8988T (cell line): ENCODE data around the gene ALDH7A1.
"Not testable (repeated sequence)": the region's sequence is repeated elsewhere in the genome, so short reads cannot be mapped to it uniquely, and the experiment has no call there.

Experiments used
- DNase-seq: peaks from one replicate; pipeline ENCODE4 v3.0.0; 2011

ALDH7A1 gene

DNA sequence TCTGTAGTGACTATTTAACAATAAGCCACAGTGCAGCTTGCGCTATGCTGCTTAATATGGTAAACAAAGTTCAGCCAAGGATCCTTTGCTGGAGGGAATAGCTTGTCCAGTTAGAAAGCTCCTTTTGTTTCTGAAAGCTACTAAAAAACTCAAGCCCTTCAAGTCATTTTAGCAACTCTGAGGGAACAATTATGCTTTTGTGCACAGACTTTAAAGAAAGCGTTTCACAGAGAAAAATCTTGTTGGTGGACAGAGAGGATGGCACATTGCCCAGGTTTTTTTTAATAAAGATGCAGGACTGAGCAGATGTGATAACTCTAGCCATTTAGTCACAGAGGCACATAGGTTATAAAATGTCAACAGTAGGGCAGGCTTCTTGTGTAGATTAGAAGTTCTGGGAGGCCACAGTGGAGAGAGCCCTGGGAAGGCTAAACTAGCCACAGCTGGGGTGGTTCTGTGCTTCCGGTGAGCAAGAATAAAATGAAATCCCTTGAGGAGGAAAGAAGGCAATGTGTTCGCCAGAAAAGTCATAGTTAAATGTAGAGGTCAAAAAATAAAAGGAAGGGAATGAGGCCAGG lies 63.4 kb downstream of the ALDH7A1 start:
- no peak for DNase-seq

DNA sequence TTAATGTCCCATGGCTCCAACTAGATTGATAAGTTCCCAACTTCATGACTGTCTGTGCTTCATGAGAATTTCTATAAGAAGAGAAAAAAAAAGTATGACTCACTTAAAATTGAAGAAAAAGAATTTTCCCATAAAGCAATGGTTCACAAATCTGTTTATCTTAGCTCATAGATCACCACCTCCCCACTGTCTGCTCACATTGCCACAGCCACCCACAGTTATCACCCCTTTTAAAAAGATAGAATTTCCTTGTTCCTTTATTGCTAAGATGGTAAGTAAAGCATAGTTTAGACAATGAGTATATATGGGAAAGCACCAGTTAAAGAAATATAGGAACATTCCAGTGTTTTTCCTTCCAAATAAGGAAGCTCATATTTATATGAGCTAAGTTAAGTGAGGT lies 67.1 kb downstream of the ALDH7A1 start:
- DNase-seq = no peak

DNA sequence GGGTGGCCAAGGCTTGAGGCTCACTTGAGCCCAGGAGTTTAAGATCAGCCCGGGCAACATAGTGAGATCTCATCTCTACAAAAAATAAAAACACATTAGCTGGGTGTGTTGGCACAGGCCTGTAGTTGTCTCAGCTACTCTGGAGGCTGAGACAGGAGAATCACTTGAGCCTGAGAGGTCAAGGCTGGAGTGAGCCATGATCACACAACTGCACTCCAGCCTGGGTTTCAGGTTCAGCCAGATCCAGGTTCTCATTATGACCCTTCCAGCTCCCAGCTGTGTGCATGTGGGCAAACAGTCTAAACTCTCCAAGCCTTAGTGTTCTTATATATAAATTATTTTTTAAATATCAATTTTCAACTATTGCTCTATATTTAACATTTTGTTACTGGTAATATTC lies 67.9 kb downstream of the ALDH7A1 start:
- DNase-seq = no peak

DNA sequence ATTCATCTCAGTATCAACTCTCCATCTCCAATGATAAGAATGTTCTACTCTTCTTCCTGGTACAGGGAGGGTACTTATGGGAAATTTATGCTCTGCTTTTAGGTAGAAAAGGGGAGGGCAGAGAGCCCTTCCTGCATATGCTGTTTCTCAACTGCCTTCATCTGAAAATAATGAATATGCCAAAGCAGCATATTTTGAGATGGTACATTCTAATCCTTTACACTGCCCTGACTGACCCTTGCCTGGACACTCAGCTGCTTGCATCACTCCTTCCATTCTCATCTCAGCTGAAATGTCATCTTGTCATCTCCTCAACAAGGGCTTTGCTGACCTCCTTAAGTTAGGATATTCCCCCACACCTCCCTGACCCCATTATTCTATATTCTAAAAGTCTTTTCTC lies 68.5 kb downstream of the ALDH7A1 start:
- no peak for DNase-seq

DNA sequence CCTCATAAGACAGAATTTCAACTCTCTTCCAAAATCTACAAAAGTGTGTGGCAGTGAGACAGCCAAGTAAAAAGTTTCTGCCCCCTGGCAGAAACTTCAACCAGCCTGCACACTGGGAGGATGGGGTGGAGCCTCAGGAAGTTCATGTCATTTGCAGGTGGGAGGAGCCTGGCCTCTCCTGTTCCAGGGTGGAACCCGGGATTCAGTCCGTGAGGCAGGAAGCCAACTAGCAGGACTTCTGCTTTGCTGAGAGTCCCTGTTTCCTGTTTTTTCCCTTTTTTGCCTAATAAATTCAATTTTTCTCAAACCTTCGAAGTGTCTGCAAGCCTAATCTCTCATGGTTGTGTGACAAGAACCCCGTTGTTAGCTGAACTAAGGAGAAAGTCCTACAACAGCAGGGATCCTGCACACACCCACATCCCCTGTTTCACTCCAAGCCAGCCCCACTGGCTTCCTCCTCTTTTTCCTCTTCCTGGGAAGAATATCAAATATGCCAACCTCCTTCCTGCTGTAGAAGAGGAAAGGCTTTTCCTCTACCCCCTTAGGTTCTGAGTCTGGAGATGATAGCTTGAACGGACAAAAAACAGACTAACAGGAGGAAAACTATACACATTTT lies 69.3 kb downstream of the ALDH7A1 start:
- no peak for DNase-seq

DNA sequence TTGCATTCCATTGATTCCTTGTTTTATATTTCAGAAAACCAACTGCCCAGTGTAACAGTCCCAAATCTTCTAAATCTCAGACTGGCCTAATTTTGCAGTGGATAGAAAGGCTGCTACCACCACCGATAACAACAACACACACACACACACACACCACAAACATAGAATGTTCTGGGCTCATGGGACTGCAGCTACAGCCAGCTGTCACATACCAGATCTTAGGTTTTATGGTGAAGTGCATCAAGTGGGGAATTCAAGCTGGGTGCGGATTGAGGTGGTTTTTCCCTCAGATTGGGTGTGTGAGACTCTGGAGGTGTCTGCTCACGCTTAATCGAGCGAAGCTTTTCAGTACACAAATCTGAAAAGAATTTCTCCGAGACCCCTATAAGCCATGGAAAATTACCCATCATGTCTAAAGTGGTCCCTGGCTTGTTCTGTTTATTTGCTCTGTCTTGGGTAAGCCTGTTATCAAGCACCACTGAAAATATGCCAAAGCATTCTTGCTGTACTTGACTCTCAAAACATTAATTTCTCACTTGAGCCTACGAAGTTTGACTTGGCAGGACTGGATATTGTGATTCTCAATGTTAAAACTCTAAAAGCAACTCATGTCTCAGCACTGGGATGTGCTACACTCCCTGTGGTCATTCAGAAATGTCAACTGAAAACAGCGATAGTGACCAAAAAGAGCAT lies 71.1 kb downstream of the ALDH7A1 start:
- DNase-seq = no peak

DNA sequence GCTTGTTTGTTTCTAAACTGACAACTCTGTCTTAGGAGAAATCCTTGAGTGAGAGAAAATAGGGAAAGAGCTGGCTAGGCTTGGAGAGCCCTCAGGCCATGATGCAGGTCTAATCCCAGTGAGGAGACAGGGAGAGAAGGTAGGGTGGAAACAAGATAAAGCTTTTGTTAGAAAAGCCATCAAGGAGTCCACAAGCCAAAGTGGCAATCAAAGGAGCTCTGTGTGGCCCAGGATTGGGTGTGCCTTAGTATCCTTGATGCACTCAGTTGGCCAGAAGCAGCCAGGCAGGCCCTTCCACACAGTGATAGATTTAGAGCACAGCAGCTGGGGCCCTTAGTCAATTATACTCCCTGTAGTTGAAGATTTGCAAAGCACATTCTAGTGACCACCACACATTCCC lies 73.9 kb downstream of the ALDH7A1 start:
- DNase-seq = no peak

DNA sequence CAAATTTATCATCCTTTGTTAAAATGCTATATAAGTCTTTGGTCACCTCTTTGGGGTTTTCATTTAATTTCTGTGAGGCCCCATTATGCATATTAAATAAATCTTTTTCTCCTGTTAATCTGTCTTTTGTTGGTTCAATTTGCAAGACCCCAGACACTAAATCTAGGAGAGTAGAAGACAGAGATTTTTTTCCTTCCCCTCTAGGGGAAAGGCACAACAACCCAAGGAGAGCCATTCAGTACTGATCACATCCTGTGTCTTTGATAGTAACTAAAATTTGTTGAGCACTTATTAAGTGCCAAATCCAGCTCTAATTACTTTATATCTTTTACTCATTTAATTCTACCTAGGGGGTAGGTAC lies 74.4 kb downstream of the ALDH7A1 start:
- no peak for DNase-seq

DNA sequence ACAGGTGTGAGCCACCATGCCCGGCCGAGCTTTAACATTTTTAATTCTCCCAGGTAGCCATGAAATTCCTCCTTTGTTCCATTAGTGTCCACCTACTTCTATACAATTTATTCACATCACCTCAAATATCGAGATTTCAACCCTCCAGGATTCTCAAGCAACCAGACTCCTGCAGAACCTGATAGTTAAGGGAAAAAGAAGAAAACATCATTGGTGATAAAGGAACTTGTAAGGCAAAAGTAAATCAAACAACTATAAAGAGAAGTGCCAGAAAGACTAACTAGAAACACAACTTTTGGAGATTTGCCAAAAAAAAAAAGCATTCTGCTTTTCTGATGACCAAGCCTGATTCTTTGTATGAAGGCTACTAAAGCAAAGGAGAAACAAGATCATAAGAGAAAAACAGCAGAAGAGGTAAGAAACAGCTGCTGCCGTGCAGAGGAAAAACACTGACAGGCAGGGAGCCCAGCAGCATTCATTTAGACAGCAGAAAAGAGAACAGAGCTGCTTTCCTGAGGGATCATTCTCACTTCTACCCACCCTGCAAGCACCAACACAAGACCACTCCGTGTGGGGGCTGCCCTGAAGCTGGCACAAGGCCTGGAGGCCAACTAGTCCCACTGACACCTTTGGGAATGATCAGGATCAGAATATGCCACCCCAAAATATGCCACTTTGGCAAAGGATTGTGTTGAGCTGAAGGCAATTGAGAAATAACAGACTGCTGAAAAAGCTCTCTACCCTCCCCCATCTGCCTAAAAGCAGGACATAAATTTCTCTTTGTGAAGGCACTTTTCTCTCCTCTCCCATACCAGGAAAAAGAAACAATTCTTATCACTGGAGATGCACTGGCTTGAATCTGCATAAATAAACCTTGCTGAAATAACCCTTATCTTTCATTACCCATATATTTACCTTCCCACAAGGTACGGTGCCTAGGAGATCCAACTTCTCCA lies 75.1 kb downstream of the ALDH7A1 start:
- DNase-seq = no peak

DNA sequence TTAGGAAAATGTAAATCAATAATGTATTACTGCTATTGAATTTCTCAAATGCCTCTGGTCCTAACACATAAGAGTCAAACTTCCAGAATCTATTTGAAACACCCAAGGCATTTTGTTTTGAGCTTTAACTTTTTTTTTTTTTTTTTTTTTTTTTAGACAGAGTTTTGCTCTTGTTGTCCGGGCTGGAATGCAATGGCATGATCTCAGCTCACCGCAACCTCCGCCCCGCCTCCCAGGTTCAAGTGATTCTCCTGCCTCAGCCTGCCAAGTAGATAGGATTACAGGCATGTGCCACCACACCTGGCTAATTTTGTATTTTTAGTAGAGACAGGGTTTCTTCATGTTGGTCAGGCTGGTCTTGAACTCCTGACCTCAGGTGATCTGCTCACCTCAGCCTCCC lies 75.8 kb downstream of the ALDH7A1 start:
- not testable (repeated sequence) for DNase-seq

DNA sequence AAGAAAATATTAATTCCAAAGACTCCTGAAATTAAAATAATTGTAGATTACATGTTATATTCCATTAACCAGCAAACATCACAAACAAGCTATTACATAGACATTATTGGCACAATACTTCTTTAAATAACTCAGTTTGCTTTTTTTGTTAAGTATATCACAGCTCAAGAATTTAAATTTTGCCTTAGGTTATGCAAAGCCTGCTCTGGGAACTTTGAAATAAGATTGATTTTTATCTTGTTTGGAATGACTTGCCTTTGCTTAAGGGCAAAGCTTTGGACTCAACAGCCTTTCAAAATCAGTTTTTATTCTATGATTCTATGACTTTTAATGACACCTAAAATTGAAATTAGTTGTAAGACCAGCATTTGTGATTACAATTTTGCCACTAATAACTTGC lies 78.2 kb downstream of the ALDH7A1 start:
- no peak for DNase-seq

DNA sequence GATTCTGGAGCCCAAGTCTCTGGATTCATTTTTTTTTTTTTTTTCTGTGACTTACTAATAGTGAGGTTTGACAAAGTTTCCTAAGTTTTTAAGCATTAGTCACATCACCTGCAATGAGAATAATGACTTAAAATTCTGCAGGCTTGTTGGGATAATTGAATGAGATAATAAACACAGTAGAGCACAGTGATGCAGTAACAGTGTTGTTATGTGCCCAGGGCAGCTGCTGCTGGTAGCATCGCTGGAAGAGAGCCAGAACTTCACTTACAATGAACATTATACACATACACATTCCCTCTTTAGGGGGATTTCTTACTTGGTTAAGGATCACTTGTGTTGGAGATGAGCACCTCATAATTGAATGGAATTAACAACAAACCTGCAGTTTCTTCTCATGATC lies 78.9 kb downstream of the ALDH7A1 start:
- no peak for DNase-seq

DNA sequence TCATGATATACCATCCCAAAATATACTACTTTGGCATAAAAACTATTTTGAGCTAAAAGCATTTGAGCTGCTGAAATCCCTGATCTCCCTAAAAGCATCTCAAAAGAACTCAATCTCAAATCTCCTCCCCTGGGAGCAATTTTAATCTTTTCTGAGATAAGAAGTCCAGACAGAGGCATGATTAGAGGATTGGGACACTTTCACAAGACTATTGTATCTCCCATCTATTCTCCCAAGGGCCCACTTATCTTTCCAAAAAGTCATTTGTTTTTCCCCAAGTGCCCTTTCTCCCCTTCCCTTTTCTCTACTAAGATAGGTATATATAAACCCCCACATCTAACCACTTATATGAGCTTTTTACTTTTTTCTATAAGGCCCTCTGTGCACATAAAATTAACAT lies 79.7 kb downstream of the ALDH7A1 start:
- no peak for DNase-seq

DNA sequence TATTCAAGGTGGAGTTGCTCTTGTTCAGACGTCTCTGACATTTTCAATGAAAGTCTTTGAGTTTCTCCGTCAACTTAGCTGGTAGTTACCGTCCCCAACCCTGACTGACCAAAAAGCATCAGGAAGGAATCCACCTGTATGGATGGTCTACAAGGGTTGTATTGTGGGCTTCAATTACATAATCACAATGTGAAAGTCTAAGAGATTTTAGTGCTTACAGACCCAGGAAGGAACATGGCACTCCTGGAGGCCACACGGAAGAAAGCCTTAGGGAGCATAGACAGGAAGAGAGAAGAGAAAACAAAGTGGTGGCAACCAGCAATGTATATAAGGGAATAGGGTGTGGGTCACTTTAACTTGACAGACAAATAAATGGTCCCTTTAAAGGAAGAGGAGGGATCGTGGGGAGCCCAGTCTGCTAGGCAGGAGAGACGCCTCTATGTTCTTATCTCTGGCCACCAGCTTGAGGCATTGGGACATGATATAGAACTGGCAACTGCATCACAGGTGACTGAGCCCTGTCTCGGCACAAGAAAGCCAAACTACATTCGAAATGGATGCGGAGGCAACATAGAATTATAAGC lies 80.4 kb downstream of the ALDH7A1 start:
- DNase-seq = no peak

DNA sequence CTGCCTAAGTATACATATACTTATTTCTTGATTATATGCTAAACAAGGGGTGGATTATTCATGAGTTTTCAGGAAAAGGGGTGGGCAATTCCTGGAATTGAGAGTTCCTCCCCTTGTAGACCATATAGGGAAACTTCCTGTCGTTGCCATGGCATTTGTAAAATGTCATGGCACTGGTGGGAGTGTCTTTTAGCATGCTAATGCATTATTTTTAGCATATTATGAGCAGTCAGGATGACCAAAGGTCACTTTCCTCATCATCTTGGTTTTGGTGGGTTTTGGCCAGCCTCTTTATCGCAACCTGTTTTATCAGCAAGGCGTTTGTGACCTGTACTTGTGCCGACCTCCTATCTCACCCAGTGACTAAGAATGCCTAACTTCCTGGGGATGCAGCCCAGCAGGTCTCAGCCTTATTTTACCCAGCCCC lies 80.9 kb downstream of the ALDH7A1 start:
- DNase-seq = no peak

DNA sequence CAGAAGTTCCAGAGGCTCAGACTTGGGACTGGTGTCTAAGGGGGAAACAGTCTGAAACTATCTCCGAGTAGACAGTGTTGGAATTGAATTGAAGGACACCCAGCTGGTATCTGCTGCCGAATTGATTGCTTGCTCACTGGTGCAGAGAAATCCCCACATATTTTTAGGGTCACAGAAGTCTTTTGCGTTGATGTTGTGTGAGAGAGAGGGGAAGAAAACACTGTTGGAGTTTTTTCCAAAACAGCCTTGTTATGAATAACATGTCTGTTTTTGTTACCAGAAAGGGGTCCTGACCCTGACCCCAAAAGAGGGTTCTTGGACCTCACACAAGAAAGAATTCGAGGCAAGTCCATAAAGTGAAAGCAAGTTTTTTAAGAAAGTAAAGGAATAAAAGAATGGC lies 81.3 kb downstream of the ALDH7A1 start:
- no peak for DNase-seq

DNA sequence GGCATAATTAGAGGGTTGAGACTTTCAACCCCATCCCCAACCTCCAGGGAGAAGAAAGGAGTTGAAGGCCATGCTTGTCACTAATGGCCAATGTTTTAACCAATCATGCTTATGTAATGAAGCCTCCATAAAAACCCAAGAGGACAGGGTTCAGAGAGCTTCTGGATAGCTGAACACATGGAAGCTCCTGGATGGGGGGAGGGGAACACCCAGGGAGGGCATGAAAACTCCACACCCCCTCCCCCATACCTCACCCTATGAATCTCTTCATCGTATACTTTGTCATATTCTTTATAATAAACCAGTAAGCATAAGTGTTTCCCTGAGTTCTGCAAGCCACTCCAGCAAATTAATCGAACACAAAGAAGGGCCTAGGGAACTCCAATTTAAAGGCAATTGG lies 81.7 kb downstream of the ALDH7A1 start:
- DNase-seq = no peak

DNA sequence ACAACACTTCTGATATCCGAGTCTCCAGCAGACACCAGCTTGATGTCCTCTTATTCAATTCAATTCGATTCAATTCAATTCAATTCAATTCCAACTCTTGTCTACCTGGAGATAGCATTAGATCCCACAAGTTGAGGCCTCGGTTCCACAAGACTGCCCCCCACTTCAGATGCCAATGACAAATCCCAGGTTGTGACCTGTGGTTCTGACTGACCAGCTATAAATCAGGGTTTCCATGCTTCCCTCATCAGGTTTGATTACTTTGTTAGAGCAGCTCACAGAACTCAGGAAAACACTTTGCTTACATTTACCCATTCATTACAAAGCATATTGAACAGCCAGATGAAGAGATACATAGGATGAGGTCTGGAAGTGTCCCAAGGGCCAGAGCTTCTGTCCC lies 82.6 kb downstream of the ALDH7A1 start:
- no peak for DNase-seq

DNA sequence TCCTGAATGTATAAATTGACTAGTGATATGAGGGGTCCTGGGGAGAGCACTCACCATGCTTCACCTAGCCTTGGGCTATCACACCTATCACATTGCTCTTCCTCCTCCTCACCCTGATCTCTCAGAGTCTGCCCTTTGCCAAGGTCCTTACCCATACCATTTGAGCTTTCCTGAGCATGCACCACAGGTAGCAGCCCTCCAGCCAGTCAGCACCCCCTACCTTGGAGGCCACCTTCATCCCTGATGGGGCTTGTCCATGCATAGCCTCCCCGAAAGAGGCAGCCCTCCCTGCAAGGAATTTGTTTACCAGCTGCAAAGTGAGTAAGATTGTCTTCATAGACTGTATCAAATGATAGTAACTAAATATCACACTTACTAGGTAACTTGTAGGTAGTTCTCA lies 83.1 kb downstream of the ALDH7A1 start:
- DNase-seq = no peak

DNA sequence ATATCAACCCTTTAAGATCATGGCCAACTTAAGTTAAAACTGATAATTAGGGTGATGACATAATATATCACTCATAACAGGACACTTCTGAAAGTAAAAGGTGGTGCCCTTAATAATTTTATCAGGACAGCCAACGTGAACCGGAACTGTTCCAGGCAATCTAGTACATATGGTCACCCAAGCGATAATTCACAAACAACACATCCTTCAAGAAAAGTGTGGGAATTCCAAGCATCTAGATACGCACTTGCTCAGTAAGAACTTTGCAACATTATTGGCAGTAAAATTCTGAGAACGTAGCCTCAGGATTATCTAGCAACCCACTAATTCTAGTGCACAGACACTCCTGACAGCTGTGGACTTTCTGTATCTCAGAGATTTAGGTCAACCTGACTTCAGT lies 85.7 kb downstream of the ALDH7A1 start:
- DNase-seq = no peak

DNA sequence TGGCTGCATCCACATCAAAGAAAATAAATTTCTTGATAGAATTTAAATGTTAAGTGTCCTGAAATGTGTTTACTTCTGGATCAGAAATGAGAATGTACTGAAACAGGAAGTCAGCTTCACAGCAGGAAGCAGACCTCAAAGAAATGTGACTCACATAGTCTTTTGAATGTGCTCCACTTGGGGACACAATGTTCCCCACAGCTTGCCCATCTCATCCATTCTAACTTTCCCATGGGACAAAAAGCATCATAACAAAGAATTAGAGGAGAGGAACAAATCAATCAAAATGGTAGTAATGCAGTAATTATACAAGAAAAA lies 86.1 kb downstream of the ALDH7A1 start:
- no peak for DNase-seq

DNA sequence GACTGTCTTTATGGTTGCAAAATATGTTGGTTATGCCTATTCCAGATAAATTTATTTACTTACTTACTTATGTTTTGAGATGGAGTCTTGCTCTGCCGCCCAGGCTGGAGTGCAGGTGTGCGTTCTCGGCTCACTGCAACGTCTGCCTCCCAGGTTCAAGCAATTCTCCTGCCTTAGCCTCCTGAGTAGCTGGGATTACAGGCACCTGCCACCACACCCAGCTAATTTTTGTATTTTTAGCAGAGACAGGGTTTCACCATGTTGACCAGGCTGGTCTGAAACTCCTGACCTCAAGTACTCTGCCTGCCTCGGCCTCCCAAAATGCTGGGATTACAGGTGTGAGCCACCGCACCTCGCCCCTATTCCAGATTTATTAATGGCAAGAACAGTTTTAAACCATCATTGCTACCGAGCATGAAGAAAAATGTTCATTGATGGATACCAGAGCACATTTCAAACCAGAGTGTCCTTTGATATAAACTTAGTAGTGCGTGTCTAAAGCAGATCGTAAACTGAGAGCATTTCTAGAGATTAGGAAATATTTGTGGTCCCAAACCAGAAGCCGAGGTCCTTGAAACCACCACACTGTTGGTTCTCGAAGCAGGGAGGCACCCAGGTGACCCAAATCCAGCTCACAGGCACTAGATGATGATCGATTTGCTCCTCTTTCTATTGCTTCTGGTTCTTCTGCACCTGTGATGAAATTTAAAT lies 86.6 kb downstream of the ALDH7A1 start:
- DNase-seq = no peak

DNA sequence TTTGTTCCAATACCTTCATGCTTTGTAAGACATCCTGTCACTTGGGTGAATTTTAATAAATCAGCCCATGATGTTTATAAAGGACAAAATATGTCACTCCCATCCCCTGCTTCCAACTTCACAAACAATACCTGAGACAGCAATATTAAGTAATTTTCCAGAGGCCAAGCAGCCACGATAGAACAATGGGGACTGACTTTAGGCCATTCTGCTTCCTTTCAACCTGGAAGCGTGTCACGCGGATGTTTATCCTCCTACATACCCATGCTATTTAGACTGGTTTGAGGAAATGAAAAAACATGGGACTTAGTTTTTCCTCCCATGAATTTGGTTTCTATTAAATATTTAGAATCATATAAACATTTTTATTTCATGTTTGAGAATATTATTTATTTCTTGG lies 88.9 kb downstream of the ALDH7A1 start:
- no peak for DNase-seq
